Ectodermal cell (in vitro differentiated cells): ENCODE measurements around the gene PAQR9.

Experiments used
- H3K27ac ChIP-seq: 2 replicates; pipeline ENCODE4 v1.7.0; 2013; ENCODE audit warnings: mild to moderate bottlenecking, low read depth, low read length; ENCODE audit not compliant: insufficient read depth, poor library complexity, severe bottlenecking
- H3K27me3 ChIP-seq: 2 replicates; pipeline ENCODE4 v1.7.0; 2013; ENCODE audit warnings: mild to moderate bottlenecking, low read length; ENCODE audit not compliant: insufficient read depth, control insufficient read depth, poor library complexity, severe bottlenecking
- H3K36me3 ChIP-seq: one replicate; pipeline ENCODE4 v1.7.0; 2013; ENCODE audit warnings: low read length; ENCODE audit not compliant: control insufficient read depth, insufficient read depth
- H3K4me1 ChIP-seq: one replicate; pipeline ENCODE4 v1.7.0; 2013; ENCODE audit warnings: low read length; ENCODE audit not compliant: control insufficient read depth, insufficient read depth
- H3K4me3 ChIP-seq: 2 replicates; pipeline ENCODE4 v1.7.0; 2013; ENCODE audit warnings: low read depth, low read length, control low read depth; ENCODE audit not compliant: insufficient read depth
- H3K9me3 ChIP-seq: 2 replicates; pipeline ENCODE4 v1.7.0; 2013; ENCODE audit warnings: mild to moderate bottlenecking, low read length, moderate library complexity; ENCODE audit not compliant: control insufficient read depth
- WGBS, 2 experiments: methylation state at CpG; one replicate each; pipeline ENCODE4 v1.1.7; 2013; ENCODE audit warnings: missing lambda C conversion rate in 2 of 2; 5-methylcytosine and 5-hydroxymethylcytosine counted together

PAQR9 gene

DNA sequence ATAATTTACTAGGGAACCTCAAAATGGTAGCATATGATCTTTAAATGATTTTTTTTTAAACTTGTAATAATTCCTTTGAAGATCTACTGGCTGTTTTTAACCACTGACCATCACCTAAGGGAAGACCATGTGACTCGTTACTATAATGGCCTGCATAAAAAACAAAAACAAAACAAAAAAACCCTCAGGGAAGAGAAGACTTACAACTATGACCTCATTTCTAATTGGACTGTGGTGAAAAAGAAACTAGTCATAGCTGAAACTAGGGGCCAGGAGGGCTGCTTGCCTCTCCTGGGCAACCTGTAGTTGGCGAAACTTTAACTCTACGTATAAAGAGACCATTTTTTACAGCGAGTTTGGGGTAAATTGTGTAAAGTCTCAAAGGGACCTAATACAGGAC, 23.0 kb downstream of the PAQR9 start:
- H3K9me3 ChIP-seq, result no peaks in the 10 kb centered on the region
- H3K4me3 ChIP-seq, result no peak overlapping the region
- H3K36me3 ChIP-seq, result no peaks in the 10 kb centered on the region
- H3K27me3 ChIP-seq, result no peaks in the 10 kb centered on the region
- H3K27ac ChIP-seq, result no peak overlapping the region
- 91 to 95% methylated on average over 4 of the region's 4 CpGs for WGBS, 2 experiments
- no peaks in the 10 kb centered on the region for H3K4me1 ChIP-seq

- Histone ChIP-seq H3K4me1 (no peaks in the 10 kb centered on the region), H3K36me3 (no peaks in the 10 kb centered on the region), H3K9me3 (no peaks in the 10 kb centered on the region), H3K27ac (no peak overlapping the region), H3K27me3 (no peaks in the 10 kb centered on the region), H3K4me3 (no peak overlapping the region)
- 93 to 100% methylated on average over 1 of the region's 1 CpG for WGBS, 2 experiments
Measured at GRCh38 chr3:142940000-142940399, 23.5 kb downstream of the PAQR9 start.

DNA sequence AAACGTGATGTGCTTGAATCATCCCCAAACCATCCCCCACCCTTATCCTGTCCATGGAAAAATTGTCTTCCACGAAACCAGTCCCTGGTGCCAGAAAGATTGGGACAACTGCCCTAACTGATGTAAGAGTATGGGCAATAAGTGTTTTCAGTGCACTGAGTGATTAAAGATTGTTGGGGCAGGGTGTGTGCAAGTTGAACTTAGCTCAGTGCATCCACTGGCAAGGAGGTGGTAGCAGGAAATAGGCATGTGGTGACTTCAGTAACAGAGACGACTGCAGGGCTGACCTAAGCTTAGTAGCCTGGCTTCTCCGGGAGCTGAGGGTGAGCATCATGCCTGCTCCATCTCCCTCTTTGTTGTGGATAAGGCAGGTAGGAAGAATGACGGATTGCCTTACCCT, 27.5 kb downstream of the PAQR9 start:
- Histone ChIP-seq H3K4me1 (no peaks in the 10 kb centered on the region), H3K9me3 (no peaks in the 10 kb centered on the region), H3K36me3 (no peaks in the 10 kb centered on the region), H3K4me3 (no peak overlapping the region), H3K27ac (no peak overlapping the region), H3K27me3 (no peaks in the 10 kb centered on the region)
- 87 to 91% methylated on average over 5 of the region's 5 CpGs for WGBS, 2 experiments

GRCh38 chr3:142934887-142935269, 28.6 kb downstream of the PAQR9 start:
- H3K27ac ChIP-seq, result no peak overlapping the region
- H3K36me3 ChIP-seq, result no peaks in the 10 kb centered on the region
- 94 to 95% methylated on average over 3 of the region's 3 CpGs for WGBS, 2 experiments
- no peaks in the 10 kb centered on the region for H3K4me1 ChIP-seq
- H3K4me3 ChIP-seq, result no peak overlapping the region
- no peaks in the 10 kb centered on the region for H3K27me3 ChIP-seq
- H3K9me3 ChIP-seq, result no peaks in the 10 kb centered on the region

GRCh38 chr3:142934128-142934886, 29.2 kb downstream of the PAQR9 start:
- Histone ChIP-seq H3K27me3 (no peaks in the 10 kb centered on the region), H3K4me3 (no peak overlapping the region), H3K27ac (no peak overlapping the region), H3K36me3 (no peaks in the 10 kb centered on the region), H3K9me3 (no peaks in the 10 kb centered on the region), H3K4me1 (no peaks in the 10 kb centered on the region)
- 86 to 88% methylated on average over 6 to 7 of the region's 7 CpGs for WGBS, 2 experiments

DNA sequence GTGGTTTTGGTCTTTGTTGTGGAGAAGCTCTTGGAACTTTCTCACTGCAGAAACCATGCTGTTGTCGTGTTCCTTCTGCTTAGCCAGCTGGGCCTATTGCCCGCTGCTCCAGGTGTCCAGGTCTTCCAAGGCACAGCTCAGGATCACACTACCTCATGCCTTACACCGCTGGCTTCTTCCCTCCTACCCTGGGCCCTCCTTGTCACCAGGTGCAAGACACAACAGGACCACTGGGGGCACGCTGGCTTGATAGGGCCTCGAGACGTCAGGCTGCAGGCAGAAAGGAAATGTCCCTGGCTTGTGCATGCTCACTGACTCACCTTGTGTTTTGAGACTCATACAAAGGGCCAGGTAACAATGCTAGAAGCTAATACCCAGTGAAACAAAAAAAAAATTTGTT, 32.3 kb downstream of the PAQR9 start:
- no peaks in the 10 kb centered on the region for H3K4me1 ChIP-seq
- 74 to 75% methylated on average over 6 of the region's 6 CpGs for WGBS, 2 experiments
- H3K4me3 ChIP-seq, result no peak overlapping the region
- no peak overlapping the region for H3K27ac ChIP-seq
- no peaks in the 10 kb centered on the region for H3K9me3 ChIP-seq
- H3K27me3 ChIP-seq, result no peaks in the 10 kb centered on the region
- no peaks in the 10 kb centered on the region for H3K36me3 ChIP-seq

GRCh38 chr3:142930463-142930862, 33.0 kb downstream of the PAQR9 start:
- no peak overlapping the region for H3K27ac ChIP-seq
- H3K9me3 ChIP-seq, result no peaks in the 10 kb centered on the region
- no peak overlapping the region for H3K4me3 ChIP-seq
- H3K27me3 ChIP-seq, result no peaks in the 10 kb centered on the region
- H3K36me3 ChIP-seq, result no peaks in the 10 kb centered on the region
- no peaks in the 10 kb centered on the region for H3K4me1 ChIP-seq
- WGBS, 2 experiments, result 88 to 93% methylated on average over 3 of the region's 3 CpGs

- 80 to 100% methylated on average over 1 to 3 of the region's 3 CpGs for WGBS, 2 experiments
- Histone ChIP-seq H3K27ac (no peak overlapping the region), H3K4me1 (no peaks in the 10 kb centered on the region), H3K9me3 (no peaks in the 10 kb centered on the region), H3K27me3 (no peaks in the 10 kb centered on the region), H3K4me3 (no peak overlapping the region), H3K36me3 (no peaks in the 10 kb centered on the region)
Measured at GRCh38 chr3:142929890-142930289, 33.6 kb downstream of the PAQR9 start.

- 30 to 51% methylated on average over 1 to 2 of the region's 3 CpGs for WGBS, 2 experiments
- Histone ChIP-seq H3K4me3 (no peak overlapping the region), H3K4me1 (no peaks in the 10 kb centered on the region), H3K36me3 (no peaks in the 10 kb centered on the region), H3K27me3 (no peaks in the 10 kb centered on the region), H3K9me3 (no peaks in the 10 kb centered on the region), H3K27ac (no peak overlapping the region)
Measured at GRCh38 chr3:142929109-142929508, 34.4 kb downstream of the PAQR9 start.

- WGBS, 2 experiments, result 94 to 96% methylated on average over 3 of the region's 3 CpGs
- Histone ChIP-seq H3K27me3 (no peaks in the 10 kb centered on the region), H3K36me3 (no peaks in the 10 kb centered on the region), H3K27ac (no peak overlapping the region), H3K4me1 (no peaks in the 10 kb centered on the region), H3K4me3 (no peak overlapping the region), H3K9me3 (no peaks in the 10 kb centered on the region)
Measured at GRCh38 chr3:142926368-142926944, 37.0 kb downstream of the PAQR9 start.
